Measurements from ENCODE around the gene OSER1. TPM values are rescaled to one million over a fixed set of nuclear protein-coding genes. Genes with fewer than 3 reads are reported as not detected.

OSER1 gene
- polyA plus RNA-seq, 1 donor from 2014 or later = 43.9 TPM

DNA sequence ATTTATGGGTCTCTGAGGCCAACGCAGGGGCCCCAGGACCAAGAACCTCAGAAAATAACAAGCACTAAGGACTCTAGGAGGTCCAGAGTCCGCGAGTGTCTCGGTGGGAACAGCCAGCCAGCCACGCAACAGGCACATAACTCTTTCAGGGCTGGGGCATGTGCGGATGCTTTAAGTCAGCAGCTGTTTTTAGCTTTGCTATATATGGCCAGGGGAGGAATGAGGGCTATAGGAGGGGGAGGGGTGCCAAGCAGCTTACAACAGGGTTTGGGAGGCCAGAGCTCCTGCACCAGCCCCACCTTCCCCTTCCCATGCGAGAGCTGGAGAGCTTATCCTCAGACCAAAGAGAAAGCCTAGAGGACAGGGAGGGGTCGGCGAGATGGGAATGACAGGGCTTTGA, 29.8 kb downstream of the OSER1 start:
- H3K4me3 ChIP-seq (ENCODE audit: low read length) = no peak overlapping the region
- H3K79me2 ChIP-seq (replicated peaks; ENCODE audit: insufficient read depth, low read length) = no peaks in the 10 kb centered on the region
- no peak overlapping the region for H3K4me2 ChIP-seq (ENCODE audit: low read length)
- H4K20me1 ChIP-seq (ENCODE audit: insufficient read depth) = no peaks in the 10 kb centered on the region
- H3K9me2 ChIP-seq (ENCODE audit: insufficient read depth, low read length) = no peaks in the 10 kb centered on the region
- H2AFZ ChIP-seq (ENCODE audit: low read depth, low read length) = no peak overlapping the region
- no peak for TF ChIP-seq RAD21 (conservative IDR thresholded peaks at IDR 0.05)
- TF ChIP-seq SMC3 (conservative IDR thresholded peaks at IDR 0.05; ENCODE audit: poor library complexity) = no peak
- TF ChIP-seq EZH2 (IDR thresholded peaks at IDR 0.05; ENCODE audit: borderline replicate concordance, insufficient read depth, low read length, poor library complexity, severe bottlenecking) = no peak
- no peak for TF ChIP-seq POLR2AphosphoS5 (IDR thresholded peaks at IDR 0.05)
- no peak for TF ChIP-seq EP300 (conservative IDR thresholded peaks at IDR 0.05; ENCODE audit: poor library complexity, severe bottlenecking)
- TF ChIP-seq, protein P1, sequence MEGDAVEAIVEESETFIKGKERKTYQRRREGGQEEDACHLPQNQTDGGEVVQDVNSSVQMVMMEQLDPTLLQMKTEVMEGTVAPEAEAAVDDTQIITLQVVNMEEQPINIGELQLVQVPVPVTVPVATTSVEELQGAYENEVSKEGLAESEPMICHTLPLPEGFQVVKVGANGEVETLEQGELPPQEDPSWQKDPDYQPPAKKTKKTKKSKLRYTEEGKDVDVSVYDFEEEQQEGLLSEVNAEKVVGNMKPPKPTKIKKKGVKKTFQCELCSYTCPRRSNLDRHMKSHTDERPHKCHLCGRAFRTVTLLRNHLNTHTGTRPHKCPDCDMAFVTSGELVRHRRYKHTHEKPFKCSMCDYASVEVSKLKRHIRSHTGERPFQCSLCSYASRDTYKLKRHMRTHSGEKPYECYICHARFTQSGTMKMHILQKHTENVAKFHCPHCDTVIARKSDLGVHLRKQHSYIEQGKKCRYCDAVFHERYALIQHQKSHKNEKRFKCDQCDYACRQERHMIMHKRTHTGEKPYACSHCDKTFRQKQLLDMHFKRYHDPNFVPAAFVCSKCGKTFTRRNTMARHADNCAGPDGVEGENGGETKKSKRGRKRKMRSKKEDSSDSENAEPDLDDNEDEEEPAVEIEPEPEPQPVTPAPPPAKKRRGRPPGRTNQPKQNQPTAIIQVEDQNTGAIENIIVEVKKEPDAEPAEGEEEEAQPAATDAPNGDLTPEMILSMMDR (IDR thresholded peaks at IDR 0.05; ENCODE audit: poor library complexity, severe bottlenecking) = no peak
- no peak for TF ChIP-seq MXI1 (conservative IDR thresholded peaks at IDR 0.05; ENCODE audit: poor library complexity, severe bottlenecking)
- TF ChIP-seq, protein P2, sequence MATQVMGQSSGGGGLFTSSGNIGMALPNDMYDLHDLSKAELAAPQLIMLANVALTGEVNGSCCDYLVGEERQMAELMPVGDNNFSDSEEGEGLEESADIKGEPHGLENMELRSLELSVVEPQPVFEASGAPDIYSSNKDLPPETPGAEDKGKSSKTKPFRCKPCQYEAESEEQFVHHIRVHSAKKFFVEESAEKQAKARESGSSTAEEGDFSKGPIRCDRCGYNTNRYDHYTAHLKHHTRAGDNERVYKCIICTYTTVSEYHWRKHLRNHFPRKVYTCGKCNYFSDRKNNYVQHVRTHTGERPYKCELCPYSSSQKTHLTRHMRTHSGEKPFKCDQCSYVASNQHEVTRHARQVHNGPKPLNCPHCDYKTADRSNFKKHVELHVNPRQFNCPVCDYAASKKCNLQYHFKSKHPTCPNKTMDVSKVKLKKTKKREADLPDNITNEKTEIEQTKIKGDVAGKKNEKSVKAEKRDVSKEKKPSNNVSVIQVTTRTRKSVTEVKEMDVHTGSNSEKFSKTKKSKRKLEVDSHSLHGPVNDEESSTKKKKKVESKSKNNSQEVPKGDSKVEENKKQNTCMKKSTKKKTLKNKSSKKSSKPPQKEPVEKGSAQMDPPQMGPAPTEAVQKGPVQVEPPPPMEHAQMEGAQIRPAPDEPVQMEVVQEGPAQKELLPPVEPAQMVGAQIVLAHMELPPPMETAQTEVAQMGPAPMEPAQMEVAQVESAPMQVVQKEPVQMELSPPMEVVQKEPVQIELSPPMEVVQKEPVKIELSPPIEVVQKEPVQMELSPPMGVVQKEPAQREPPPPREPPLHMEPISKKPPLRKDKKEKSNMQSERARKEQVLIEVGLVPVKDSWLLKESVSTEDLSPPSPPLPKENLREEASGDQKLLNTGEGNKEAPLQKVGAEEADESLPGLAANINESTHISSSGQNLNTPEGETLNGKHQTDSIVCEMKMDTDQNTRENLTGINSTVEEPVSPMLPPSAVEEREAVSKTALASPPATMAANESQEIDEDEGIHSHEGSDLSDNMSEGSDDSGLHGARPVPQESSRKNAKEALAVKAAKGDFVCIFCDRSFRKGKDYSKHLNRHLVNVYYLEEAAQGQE (IDR thresholded peaks at IDR 0.05; ENCODE audit: borderline replicate concordance) = no peak
- TF ChIP-seq TAF1 (IDR thresholded peaks at IDR 0.05; ENCODE audit: low read depth) = no peak
- no peaks in the 10 kb centered on the region for H3F3A ChIP-seq (ENCODE audit: insufficient read depth, low read length, poor library complexity, severe bottlenecking)
- H3K9ac ChIP-seq (ENCODE audit: low read length) = no peak overlapping the region
- no peaks in the 10 kb centered on the region for H3K27me3 ChIP-seq (ENCODE audit: insufficient read depth, low read depth, low read length)
- no peaks in the 10 kb centered on the region for H3K36me3 ChIP-seq (ENCODE audit: insufficient read depth, low read length)
- no peak overlapping the region for H3K27ac ChIP-seq (ENCODE audit: low read length)
- no peaks in the 10 kb centered on the region for H3K9me3 ChIP-seq (ENCODE audit: low read length)

DNA sequence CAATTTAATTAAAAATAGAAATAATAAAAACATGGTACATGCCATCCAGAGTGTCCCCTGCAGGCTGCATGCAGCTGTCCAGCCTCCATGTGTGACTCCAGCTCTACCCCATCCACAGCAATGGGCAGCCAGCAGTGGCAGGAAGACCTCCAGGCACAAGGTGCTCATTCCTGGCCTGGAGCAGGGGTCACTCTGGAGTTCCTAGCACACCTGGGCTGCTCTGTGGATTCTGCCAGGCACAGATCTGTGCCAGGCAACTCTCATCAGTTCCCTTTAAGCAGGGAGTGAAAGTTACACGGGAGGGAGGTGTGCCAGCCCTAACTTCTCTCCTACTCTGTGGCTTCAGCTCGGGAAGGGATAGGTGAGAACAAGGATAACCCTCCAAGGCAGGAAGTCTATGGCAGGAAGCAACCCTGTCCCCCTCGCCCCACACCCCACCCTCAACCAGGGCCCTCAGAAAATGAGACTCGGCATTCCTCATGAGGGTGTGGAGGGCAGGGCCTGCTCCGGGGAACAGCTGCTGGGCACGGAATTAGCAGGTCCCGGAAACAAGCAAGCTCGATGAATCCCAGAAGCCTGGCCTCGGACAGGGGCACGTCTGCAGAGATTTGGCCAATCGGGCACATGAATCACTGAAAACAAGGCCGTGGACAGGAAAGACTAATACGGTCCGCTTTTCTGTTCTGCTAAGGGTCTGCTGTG, 33.6 kb downstream of the OSER1 start:
- no peak overlapping the region for H3K4me2 ChIP-seq (ENCODE audit: low read length)
- no peak overlapping the region for H2AFZ ChIP-seq (ENCODE audit: low read depth, low read length)
- no peaks in the 10 kb centered on the region for H3K79me2 ChIP-seq (replicated peaks; ENCODE audit: insufficient read depth, low read length)
- H3K9me2 ChIP-seq (ENCODE audit: insufficient read depth, low read length) = no peaks in the 10 kb centered on the region
- H3F3A ChIP-seq (ENCODE audit: insufficient read depth, low read length, poor library complexity, severe bottlenecking) = no peaks in the 10 kb centered on the region
- H4K20me1 ChIP-seq (ENCODE audit: insufficient read depth) = no peaks in the 10 kb centered on the region
- no peak overlapping the region for H3K9ac ChIP-seq (ENCODE audit: low read length)
- no peak overlapping the region for H3K27ac ChIP-seq (ENCODE audit: low read length)
- TF ChIP-seq EP300 (conservative IDR thresholded peaks at IDR 0.05; ENCODE audit: poor library complexity, severe bottlenecking) (no peak), RAD21 (conservative IDR thresholded peaks at IDR 0.05) (no peak), POLR2AphosphoS5 (IDR thresholded peaks at IDR 0.05) (no peak), MXI1 (conservative IDR thresholded peaks at IDR 0.05; ENCODE audit: poor library complexity, severe bottlenecking) (no peak), SMC3 (conservative IDR thresholded peaks at IDR 0.05; ENCODE audit: poor library complexity) (no peak), TAF1 (IDR thresholded peaks at IDR 0.05; ENCODE audit: low read depth) (no peak), EZH2 (IDR thresholded peaks at IDR 0.05; ENCODE audit: borderline replicate concordance, insufficient read depth, low read length, poor library complexity, severe bottlenecking) (no peak)
- TF ChIP-seq, protein P2 (IDR thresholded peaks at IDR 0.05; ENCODE audit: borderline replicate concordance) = no peak
- TF ChIP-seq, protein P1 (IDR thresholded peaks at IDR 0.05; ENCODE audit: poor library complexity, severe bottlenecking) = no peak
- no peaks in the 10 kb centered on the region for H3K27me3 ChIP-seq (ENCODE audit: insufficient read depth, low read depth, low read length)
- no peaks in the 10 kb centered on the region for H3K9me3 ChIP-seq (ENCODE audit: low read length)
- no peak overlapping the region for H3K4me3 ChIP-seq (ENCODE audit: low read length)
- no peaks in the 10 kb centered on the region for H3K36me3 ChIP-seq (ENCODE audit: insufficient read depth, low read length)

Measured in neural cell (in vitro differentiated cells).